Mesenteric fat pad (tissue), 1 donor: ENCODE data around the gene ERGIC2. TPM values are rescaled to one million over a fixed set of nuclear protein-coding genes. Genes with fewer than 3 reads are reported as not detected.
"Not testable (repeated sequence)": the region's sequence is repeated elsewhere in the genome, so short reads cannot be mapped to it uniquely, and the experiment has no call there.

Experiments
- DNase-seq: peaks from one replicate; pipeline ENCODE4 v3.0.0-alpha.2; 2020; ENCODE audit warnings: low spot score
- total RNA-seq: library from RNA; stranded (reverse); fragmentation: NEBNext Ultra II Directional; extraction: Animal tissue kit (Norgen Biotek cat#: 25700); gene quantifications from one replicate; pipeline ENCODE4 v1.2.1, GENCODE V29; 2021
- donor health status: DM: yes; HTN: yes; CAD: no.

ERGIC2 gene
- total RNA-seq, 1 donor from 2014 or later: 94.4 TPM

- no peak for DNase-seq
Observed at GRCh38 chr12:29304388-29304787, 76.6 kb downstream of the ERGIC2 start.

DNA sequence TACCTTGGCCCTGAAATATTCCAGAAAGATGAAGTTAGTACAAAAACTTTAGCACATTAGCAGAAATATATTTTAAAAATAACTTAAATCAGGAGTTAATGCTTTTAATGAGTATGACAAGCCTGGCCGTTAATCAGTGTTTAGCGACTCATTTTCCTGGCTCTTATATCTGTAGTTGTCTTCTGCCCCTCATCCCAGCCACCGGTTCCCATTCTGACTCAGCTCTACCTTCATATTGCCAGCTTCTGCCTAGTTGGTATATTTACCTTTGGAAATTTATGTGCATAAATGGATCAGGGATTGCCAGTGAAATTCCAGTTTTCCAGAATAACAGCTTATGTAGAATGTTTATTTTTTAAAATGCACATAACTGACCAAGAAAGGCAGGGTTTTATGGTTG is 79.9 kb downstream of the ERGIC2 start:
- DNase-seq: no peak

- no peak for DNase-seq
Observed at GRCh38 chr12:29299633-29300032, 81.3 kb downstream of the ERGIC2 start.

GRCh38 chr12:29291226-29291625 is 89.7 kb downstream of the ERGIC2 start:
- no peak for DNase-seq

DNA sequence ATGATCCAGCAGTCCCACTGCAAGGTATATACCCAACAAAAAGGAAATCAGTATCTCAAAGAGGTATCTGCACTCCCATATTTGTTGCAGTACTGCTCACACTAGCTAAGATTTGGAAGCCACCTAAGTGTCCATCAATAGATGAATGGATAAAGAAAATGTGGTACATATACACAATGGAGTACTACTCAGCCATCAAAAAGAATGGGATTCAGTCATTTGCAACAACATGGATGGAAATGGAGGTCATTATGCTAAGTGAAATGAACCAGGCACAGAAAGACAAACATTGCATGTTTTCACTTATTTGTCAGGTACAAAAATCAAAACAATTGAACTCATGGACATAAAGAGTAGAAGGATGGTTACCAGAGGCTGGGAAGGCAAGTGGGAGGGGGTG is 90.5 kb downstream of the ERGIC2 start:
- not testable (repeated sequence) for DNase-seq

- DNase-seq: no peak
Observed at GRCh38 chr12:29288031-29288430, 92.9 kb downstream of the ERGIC2 start.

- DNase-seq: no peak
Observed at GRCh38 chr12:29287622-29288021, 93.3 kb downstream of the ERGIC2 start.

Other genes starting within 250 kb of the ERGIC2 start
- 14.2 TPM for gene FAR2, start 231.9 kb downstream of the ERGIC2 start, total RNA-seq
- 0.90 TPM for gene OVCH1, start 116.5 kb upstream of the ERGIC2 start, total RNA-seq